GM18870 (cell line): ENCODE data around the gene KCNAB1.

Experiments
- ATAC-seq: cut with Tn5 transposase; IDR thresholded peaks from one replicate; pipeline ENCODE4 v1.9.1; 2021; ENCODE audit warnings: moderate library complexity; ENCODE audit not compliant: unreplicated experiment

Gene KCNAB1

GRCh38 chr3:156522673-156523072, 402.3 kb downstream of the KCNAB1 start:
- ATAC-seq: no peak

GRCh38 chr3:156525808-156526207, 405.4 kb downstream of the KCNAB1 start:
- ATAC-seq: no peak

- ATAC-seq: no peak
Measured at GRCh38 chr3:156527060-156527459, 406.7 kb downstream of the KCNAB1 start.

GRCh38 chr3:156530980-156531379, 410.6 kb downstream of the KCNAB1 start:
- ATAC-seq: no peak

GRCh38 chr3:156532730-156533129, 412.4 kb downstream of the KCNAB1 start:
- ATAC-seq: no peak

- no peak for ATAC-seq
Measured at GRCh38 chr3:156533205-156533604, 412.8 kb downstream of the KCNAB1 start.

GRCh38 chr3:156535162-156535627, 414.8 kb downstream of the KCNAB1 start:
- peak; percentile 41 for ATAC-seq

- ATAC-seq: no peak
Measured at GRCh38 chr3:156535798-156536197, 415.4 kb downstream of the KCNAB1 start.

GRCh38 chr3:156536524-156537316, 416.3 kb downstream of the KCNAB1 start:
- no peak for ATAC-seq

GRCh38 chr3:156539051-156539450, 418.7 kb downstream of the KCNAB1 start:
- ATAC-seq: no peak

- ATAC-seq: no peak
Measured at GRCh38 chr3:156539802-156540201, 419.4 kb downstream of the KCNAB1 start.

- no peak for ATAC-seq
Measured at GRCh38 chr3:156542101-156543042, 422.0 kb downstream of the KCNAB1 start.

GRCh38 chr3:156543043-156543555, 422.7 kb downstream of the KCNAB1 start:
- ATAC-seq: no peak

GRCh38 chr3:156547637-156548036, 427.3 kb downstream of the KCNAB1 start:
- ATAC-seq: no peak

GRCh38 chr3:156548041-156548687, 427.8 kb downstream of the KCNAB1 start:
- ATAC-seq: no peak

GRCh38 chr3:156548902-156549301, 428.5 kb downstream of the KCNAB1 start:
- ATAC-seq: no peak

- ATAC-seq: no peak
Measured at GRCh38 chr3:156551261-156551660, 430.9 kb downstream of the KCNAB1 start.

GRCh38 chr3:156551746-156552145, 431.4 kb downstream of the KCNAB1 start:
- no peak for ATAC-seq

- no peak for ATAC-seq
Measured at GRCh38 chr3:156552973-156553372, 432.6 kb downstream of the KCNAB1 start.

GRCh38 chr3:156553705-156554356, 433.5 kb downstream of the KCNAB1 start:
- no peak for ATAC-seq

- no peak for ATAC-seq
Measured at GRCh38 chr3:156554515-156554841, 434.1 kb downstream of the KCNAB1 start.
